ENCODE results near the gene DNAAF1.

DNA sequence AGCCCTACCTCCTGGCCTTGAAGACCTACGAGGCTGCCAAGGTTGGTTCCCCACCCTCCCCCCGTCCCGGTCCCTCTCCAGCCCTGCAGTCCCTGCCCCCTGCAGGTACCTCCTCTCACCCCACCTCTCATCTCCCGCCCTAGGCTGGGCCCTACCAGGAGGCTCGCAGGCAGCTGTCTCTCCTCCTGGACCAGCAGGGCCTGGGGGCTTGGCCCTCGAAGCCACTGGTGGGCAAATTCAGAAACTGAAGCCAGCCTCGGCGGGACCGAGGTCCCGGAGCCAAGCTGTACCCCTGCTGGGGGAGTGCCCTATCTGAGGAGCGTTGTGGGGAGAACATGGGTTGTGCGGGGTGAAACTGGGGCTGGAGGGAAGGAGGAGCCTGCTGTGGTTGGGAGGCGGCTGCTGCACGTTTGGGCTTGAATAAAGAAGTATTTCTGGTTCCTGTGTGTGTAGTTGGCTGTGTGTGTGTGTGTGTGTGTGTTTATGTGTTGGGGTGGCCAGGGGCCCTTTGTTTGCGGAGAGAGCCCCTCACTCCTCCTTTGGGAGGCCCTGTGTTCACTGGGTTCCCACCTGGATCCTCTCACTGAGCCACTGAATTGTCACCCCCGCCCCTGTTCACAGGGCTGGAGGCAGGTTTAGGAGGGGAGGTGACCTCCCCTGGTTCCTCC lies 51.8 kb downstream of the DNAAF1 start:
- TF ChIP-seq, protein P1, sequence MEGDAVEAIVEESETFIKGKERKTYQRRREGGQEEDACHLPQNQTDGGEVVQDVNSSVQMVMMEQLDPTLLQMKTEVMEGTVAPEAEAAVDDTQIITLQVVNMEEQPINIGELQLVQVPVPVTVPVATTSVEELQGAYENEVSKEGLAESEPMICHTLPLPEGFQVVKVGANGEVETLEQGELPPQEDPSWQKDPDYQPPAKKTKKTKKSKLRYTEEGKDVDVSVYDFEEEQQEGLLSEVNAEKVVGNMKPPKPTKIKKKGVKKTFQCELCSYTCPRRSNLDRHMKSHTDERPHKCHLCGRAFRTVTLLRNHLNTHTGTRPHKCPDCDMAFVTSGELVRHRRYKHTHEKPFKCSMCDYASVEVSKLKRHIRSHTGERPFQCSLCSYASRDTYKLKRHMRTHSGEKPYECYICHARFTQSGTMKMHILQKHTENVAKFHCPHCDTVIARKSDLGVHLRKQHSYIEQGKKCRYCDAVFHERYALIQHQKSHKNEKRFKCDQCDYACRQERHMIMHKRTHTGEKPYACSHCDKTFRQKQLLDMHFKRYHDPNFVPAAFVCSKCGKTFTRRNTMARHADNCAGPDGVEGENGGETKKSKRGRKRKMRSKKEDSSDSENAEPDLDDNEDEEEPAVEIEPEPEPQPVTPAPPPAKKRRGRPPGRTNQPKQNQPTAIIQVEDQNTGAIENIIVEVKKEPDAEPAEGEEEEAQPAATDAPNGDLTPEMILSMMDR (IDR thresholded peaks at IDR 0.05) = no peak
- TF ChIP-seq POLR2AphosphoS5 (IDR thresholded peaks at IDR 0.05) = no peak
- no peak for TF ChIP-seq POLR2A (IDR thresholded peaks at IDR 0.05)
